ENCODE data around the gene TBC1D22A.

The TBC1D22A gene

GRCh38 chr22:47148510-47148909 lies 386.1 kb downstream of the TBC1D22A start:
- Histone ChIP-seq H3K27ac (ENCODE audit: low read depth, low read length, poor library complexity, severe bottlenecking) (no peak overlapping the region), H3K4me3 (ENCODE audit: low read depth, low read length, poor library complexity, severe bottlenecking) (no peak overlapping the region), H3K4me1 (ENCODE audit: insufficient read depth, low read length, severe bottlenecking) (no peaks in the 10 kb centered on the region), H3K9ac (ENCODE audit: low read length) (no peak overlapping the region), H3K36me3 (ENCODE audit: insufficient read depth, low read length) (no peaks in the 10 kb centered on the region), H3K79me2 (ENCODE audit: insufficient read depth, low read length) (no peaks in the 10 kb centered on the region), H4K20me1 (ENCODE audit: insufficient read depth, low read length) (no peaks in the 10 kb centered on the region), H2AFZ (ENCODE audit: low read length) (no peak overlapping the region), H3K27me3 (ENCODE audit: insufficient read depth, low read length) (no peaks in the 10 kb centered on the region), H3K9me3 (ENCODE audit: low read length) (no peaks in the 10 kb centered on the region), H3K9me2 (ENCODE audit: low read depth, low read length) (no peaks in the 10 kb centered on the region), H3F3A (ENCODE audit: insufficient read depth, low read length) (no peaks in the 10 kb centered on the region), H3K4me2 (ENCODE audit: low read length) (no peak overlapping the region)
- TF ChIP-seq CTCF (IDR thresholded peaks at IDR 0.05; ENCODE audit: low read length) (no peak), EZH2 (IDR thresholded peaks at IDR 0.05; ENCODE audit: borderline replicate concordance, low read length) (no peak)

GRCh38 chr22:47148956-47149728 lies 386.7 kb downstream of the TBC1D22A start:
- TF ChIP-seq EZH2 (IDR thresholded peaks at IDR 0.05; ENCODE audit: borderline replicate concordance, low read length) (no peak), CTCF (IDR thresholded peaks at IDR 0.05; ENCODE audit: low read length) (no peak)
- H2AFZ ChIP-seq (ENCODE audit: low read length) = no peak overlapping the region
- no peak overlapping the region for H3K4me2 ChIP-seq (ENCODE audit: low read length)
- no peak overlapping the region for H3K4me3 ChIP-seq (ENCODE audit: low read depth, low read length, poor library complexity, severe bottlenecking)
- H3F3A ChIP-seq (ENCODE audit: insufficient read depth, low read length) = no peaks in the 10 kb centered on the region
- H3K9ac ChIP-seq (ENCODE audit: low read length) = no peak overlapping the region
- H3K79me2 ChIP-seq (ENCODE audit: insufficient read depth, low read length) = no peaks in the 10 kb centered on the region
- H4K20me1 ChIP-seq (ENCODE audit: insufficient read depth, low read length) = no peaks in the 10 kb centered on the region
- no peak overlapping the region for H3K27ac ChIP-seq (ENCODE audit: low read depth, low read length, poor library complexity, severe bottlenecking)
- H3K4me1 ChIP-seq (ENCODE audit: insufficient read depth, low read length, severe bottlenecking) = no peaks in the 10 kb centered on the region
- H3K9me2 ChIP-seq (ENCODE audit: low read depth, low read length) = no peaks in the 10 kb centered on the region
- no peaks in the 10 kb centered on the region for H3K9me3 ChIP-seq (ENCODE audit: low read length)
- H3K36me3 ChIP-seq (ENCODE audit: insufficient read depth, low read length) = no peaks in the 10 kb centered on the region
- H3K27me3 ChIP-seq (ENCODE audit: insufficient read depth, low read length) = no peaks in the 10 kb centered on the region

GRCh38 chr22:47149976-47150375 lies 387.5 kb downstream of the TBC1D22A start:
- no peaks in the 10 kb centered on the region for H3K9me3 ChIP-seq (ENCODE audit: low read length)
- no peak overlapping the region for H3K9ac ChIP-seq (ENCODE audit: low read length)
- no peaks in the 10 kb centered on the region for H3K9me2 ChIP-seq (ENCODE audit: low read depth, low read length)
- H3K4me1 ChIP-seq (ENCODE audit: insufficient read depth, low read length, severe bottlenecking) = no peaks in the 10 kb centered on the region
- no peaks in the 10 kb centered on the region for H3F3A ChIP-seq (ENCODE audit: insufficient read depth, low read length)
- no peak for TF ChIP-seq CTCF (IDR thresholded peaks at IDR 0.05; ENCODE audit: low read length)
- TF ChIP-seq EZH2 (IDR thresholded peaks at IDR 0.05; ENCODE audit: borderline replicate concordance, low read length) = no peak
- no peaks in the 10 kb centered on the region for H3K79me2 ChIP-seq (ENCODE audit: insufficient read depth, low read length)
- no peak overlapping the region for H3K27ac ChIP-seq (ENCODE audit: low read depth, low read length, poor library complexity, severe bottlenecking)
- H3K4me2 ChIP-seq (ENCODE audit: low read length) = no peak overlapping the region
- no peak overlapping the region for H2AFZ ChIP-seq (ENCODE audit: low read length)
- no peaks in the 10 kb centered on the region for H3K36me3 ChIP-seq (ENCODE audit: insufficient read depth, low read length)
- no peak overlapping the region for H3K4me3 ChIP-seq (ENCODE audit: low read depth, low read length, poor library complexity, severe bottlenecking)
- no peaks in the 10 kb centered on the region for H4K20me1 ChIP-seq (ENCODE audit: insufficient read depth, low read length)
- no peaks in the 10 kb centered on the region for H3K27me3 ChIP-seq (ENCODE audit: insufficient read depth, low read length)
